HCT116 (cell line): ENCODE data around the gene RASGRF2.

Experiments used
- CTCF ChIP-seq, 3 experiments: fragments of 200-600 bp in 1 of 3; sonication (generic) in 1 of 3; IDR thresholded peaks in 2 of 3; conservative IDR thresholded peaks in 1 of 3; 2 replicates each; pipeline ENCODE4 v1.5.1; 2012 to 2017; ENCODE audit warnings: low read depth in 2 of 3, low read length in 2 of 3, antibody characterized with exemption in 1 of 3, borderline replicate concordance in 1 of 3, control low read depth in 1 of 3, mild to moderate bottlenecking in 1 of 3, mixed read lengths in 1 of 3, mixed run types in 1 of 3, moderate library complexity in 1 of 3; ENCODE audit not compliant: insufficient read depth in 1 of 3
- POLR2A ChIP-seq: IDR thresholded peaks from 2 replicates; pipeline ENCODE4 v1.7.0; 2011; ENCODE audit warnings: borderline replicate concordance; ENCODE audit not compliant: insufficient read depth, insufficient read length; ENCODE audit errors: extremely low read depth
- SP1 ChIP-seq: IDR thresholded peaks from 2 replicates; pipeline ENCODE4 v1.6.1; 2012; ENCODE audit warnings: low read depth

- TF ChIP-seq CTCF (IDR thresholded peaks at IDR 0.05 in 2 of 3, conservative IDR thresholded peaks at IDR 0.05 in 1 of 3; ENCODE audit: borderline replicate concordance in 1 of 3, insufficient read depth in 1 of 3, low read depth in 2 of 3, low read length in 2 of 3) (no peak), POLR2A (no peak), SP1 (no peak)
Observed at GRCh38 chr5:81269751-81270393, 309.7 kb downstream of the RASGRF2 start.
